Stimulated activated CD4-positive, alpha-beta T cell treated with anti-CD3 and anti-CD28 coated beads, Interleukin-2, amount 100 ng/mL, for 48 hours (primary cell): ENCODE measurements around the gene CADM2.

Experiments used
- DNase-seq, 2 donors: peaks; one replicate each; pipeline ENCODE4 v3.0.0-alpha.2; 2020

Gene CADM2

DNA sequence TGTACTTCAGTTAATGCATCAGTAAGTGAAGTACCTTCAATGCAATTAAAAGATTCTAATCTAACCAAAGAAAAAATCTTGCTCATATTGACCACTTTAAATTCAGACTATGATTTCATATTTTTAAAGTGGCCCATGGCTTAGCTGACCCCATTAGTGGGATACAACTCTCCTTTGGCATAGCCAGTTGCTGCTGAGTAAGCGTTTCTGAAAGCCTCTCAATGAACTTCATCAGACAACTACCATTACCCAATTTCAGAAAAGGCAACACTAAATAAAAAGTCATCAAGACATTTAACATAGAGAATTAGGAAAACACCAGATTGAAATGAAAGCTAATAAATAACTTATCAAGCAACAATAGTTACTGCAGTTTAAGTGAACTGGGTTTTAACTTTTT, 27.0 kb downstream of the CADM2 start:
- DNase-seq = no peak

DNA sequence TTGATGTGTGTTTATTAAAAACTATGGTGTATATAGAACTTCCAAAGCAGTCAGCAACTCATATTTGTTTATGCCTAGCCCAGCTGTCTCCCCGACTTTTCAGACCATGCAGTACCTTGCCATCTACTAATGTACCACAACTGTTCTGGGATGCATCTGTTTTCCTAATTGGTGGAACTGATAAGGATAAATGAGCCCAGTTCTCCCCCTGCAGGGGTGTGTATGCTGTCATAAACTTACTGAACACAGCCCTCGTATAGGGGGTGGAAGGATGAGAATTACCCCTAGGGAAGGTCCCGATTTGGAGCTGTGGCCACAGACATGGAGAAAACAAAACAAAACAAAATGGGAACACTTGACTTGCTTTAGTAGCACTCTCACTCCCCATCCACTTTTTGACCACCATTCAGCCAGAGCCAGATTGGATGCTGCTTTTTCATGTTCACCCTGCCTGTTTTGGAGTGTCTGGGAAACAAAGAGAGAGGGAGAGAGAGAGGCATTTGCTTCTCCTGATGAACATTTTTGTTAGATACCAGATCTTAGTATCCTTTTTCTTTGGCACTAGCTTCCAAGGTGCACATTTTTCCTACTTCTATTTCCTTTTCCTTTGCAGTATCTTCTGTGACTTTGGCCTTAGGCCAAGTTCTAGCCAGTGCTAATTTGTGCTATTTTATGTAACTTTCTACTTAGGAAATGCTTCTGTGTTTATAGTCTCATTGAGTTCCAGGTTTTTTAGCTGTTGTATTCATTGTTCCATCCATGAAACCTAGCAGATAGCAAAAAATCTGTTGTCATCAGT, 29.1 kb downstream of the CADM2 start:
- no peak for DNase-seq

DNA sequence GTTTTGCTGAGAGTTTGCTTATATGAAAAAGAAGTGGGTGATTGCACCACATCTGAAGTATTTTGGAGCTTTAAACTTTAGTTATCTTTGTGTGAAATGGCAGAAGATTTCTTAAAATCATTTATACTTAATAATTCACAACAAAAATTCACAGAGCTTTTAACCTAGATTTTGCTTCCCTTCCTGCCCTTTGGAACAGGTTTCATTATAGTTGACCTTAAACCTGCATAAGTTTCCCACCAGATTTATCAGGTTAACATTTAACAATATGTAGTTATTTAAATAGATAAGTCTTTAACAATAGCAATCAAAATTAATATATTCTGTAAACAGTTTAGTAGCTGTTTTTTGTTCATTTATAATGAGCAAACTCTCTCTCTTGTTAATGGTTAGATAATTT, 30.3 kb downstream of the CADM2 start:
- no peak for DNase-seq

DNA sequence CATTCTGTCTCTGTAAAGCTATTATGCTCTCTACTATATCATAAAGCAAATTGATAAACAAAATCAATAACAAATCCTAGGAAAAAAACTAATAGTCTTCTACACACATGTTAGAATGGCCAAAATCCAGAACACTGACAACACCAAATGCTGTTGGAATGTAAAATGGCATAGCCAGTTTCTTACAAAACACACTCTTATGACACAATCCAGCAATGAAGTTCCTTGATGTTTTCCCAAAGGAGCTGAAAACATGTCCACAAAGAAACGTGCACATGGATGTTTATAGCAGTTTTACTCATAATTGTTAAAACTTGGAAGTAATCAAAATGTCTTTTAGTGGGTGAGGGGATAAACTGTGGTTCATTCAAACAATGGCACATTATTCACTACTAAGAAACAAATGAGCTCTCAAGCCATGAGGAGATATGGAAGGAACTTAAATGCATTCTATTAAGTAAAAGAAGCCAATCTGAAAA, 32.7 kb downstream of the CADM2 start:
- DNase-seq = no peak

DNA sequence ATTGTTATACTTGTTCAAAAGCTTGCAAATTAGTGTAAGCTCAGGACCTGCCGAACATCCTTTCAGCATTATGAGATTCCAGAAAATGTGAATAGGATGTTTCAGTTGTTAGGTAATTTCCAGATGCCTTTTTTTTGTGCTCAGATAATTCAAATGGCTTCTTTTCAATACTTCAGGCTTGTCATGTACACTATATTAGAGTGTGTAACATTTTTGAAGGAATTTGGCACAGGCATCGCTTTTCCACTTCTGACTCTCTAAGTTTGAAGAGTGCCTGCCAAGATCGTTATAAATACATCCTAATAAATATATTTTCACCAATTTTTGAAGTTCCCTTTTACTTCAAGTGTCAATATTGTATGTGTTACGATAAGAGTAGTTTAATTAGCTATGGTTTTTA, 35.2 kb downstream of the CADM2 start:
- no peak for DNase-seq

DNA sequence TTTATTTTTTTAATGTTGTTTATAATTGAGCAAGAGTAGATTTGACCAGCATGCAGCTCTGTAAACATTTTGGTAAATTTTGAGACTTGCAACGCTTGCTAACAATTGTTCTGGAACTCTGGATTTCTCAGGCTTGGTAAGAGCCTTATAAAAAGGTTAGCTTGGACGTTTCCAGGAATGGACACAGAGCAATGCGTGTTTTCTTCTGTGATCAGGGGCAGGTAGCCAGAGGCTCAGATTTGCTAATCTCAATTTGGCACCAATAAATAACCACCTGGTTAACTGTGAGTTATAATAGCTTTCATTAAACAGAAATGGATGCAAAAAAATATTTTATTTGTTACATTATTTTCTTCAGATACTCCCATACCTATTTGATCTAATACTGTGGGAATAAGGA, 39.8 kb downstream of the CADM2 start:
- no peak for DNase-seq

DNA sequence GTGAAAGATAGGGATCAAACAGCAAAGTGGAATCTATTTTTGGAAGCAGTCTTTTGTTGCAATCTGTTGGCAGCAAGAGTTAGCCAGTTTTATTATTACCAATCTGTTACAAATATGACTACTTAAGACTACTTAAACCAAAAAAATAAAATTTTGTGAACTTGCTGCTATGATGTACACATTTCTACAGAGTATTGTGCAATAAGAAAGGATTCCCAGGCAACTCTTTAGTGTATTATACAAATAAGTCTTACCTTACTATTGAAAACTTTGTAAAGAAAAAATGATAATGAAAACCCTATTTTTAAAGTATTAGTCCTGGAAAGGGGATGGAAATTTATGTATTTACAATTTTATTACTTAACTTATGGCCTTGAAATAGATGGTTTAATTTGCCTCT, 44.7 kb downstream of the CADM2 start:
- DNase-seq = no peak

DNA sequence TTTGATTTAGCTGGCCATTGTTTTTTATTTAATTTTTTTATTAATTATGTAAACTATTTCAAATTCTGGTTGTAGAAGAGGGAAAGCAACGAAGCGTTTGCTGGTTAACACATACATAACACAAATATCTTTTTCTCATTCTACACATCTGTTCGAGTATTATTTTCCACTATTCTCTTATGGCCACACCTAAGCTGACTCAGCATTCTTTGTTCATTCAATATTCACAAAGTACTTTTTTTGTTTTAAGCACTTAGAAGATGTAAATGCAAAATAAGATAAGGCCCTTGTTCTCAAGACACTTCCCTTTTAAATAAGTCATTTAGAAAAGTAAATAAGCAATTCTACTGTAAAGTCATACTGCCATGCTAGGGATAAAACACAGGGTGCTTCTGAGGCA, 45.4 kb downstream of the CADM2 start:
- DNase-seq = no peak

DNA sequence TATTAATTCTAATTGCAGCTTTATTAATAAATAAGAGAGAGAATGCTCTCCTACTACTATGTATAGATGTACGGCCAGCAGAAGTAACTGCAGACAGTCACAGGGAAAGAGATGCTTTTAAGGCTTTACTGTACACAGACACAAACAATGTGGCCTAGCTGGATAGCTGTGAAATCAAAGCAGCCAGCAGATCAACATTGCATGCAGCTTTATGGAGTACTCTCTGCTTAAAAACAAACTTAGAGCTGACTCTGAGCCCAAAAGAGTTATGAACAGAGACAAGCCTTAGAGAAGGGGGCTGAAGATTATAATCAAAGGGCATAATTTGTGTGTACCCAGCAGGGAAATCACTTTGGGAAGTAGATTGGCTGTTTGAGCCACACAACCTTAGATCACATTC, 47.2 kb downstream of the CADM2 start:
- no peak for DNase-seq

DNA sequence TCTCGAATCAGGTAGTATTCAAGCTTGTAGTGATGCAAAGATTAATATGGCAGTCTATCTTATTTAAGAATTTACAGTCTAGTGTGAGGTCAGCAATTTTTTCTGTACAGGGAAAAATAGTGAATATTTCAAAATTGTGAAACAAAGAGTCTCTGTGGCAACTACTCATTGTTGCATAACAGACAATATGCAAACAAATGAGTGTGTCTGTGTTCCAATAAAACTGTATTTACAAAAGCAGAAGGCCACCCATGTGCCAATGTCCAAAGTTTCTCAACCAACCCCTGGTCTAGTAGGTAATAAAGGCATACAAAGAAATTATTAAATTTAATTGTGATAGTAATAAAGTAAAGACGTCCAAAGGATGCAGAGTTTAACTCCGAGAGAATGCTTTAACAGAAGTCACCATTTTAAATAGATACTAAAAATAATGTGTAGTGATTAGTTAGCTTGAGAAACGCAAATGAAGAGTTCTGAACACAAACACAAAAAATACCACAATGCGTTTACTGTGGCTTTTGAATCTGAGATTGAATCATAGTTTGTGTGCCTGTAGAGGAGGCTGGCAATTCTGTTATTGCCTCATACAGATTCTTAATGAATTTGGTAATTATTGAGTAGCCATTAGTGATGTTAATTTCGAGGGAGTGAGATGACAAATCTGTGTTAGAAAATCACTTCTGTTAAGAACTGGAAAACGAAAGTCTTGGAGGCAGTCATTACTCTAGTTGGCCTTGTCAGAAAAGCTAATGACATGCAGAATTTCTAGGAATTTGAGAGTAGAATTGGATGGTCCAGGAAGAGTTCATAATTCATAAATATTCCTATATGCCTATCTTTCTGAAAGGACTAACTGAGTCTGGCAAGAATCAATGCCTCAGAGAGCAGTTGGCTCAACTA, 48.7 kb downstream of the CADM2 start:
- no peak for DNase-seq

DNA sequence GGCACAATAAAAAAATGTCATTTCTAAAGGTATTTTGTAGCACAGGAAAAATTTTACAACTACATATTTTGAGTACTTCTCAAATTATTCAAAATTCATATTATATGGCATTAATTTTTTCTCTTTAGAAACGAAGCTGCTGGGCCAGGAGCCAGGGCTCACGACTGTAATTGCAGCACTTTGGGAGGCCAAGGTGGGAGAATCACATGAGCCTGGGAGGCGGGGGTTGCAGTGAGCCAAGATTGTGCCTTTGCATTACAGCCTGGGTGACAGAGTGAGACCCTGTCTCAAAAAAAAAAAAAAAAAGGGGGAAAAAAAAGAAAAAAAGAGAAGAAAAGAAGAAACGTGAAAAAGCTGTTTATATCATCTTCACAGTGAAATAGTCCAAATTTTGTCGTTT, 62.0 kb downstream of the CADM2 start:
- DNase-seq = no peak

DNA sequence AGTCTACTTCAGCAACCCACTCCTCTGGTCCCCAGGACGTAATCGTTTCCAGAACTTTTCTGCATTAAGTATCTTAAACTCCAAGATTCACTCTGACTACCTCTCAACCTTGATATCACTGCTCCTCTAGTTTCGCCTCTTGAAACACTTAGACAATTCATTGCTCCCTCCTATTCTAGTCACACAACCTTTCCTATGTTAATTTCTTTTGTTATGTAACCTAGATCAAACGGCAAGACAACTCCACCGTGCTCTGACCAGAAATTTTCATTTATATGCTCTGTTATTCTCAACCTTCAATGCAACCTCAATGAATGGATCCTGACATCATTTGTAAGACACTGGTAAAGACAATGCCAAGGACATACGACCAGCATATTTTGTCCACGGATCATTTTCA, 71.3 kb downstream of the CADM2 start:
- DNase-seq = no peak

DNA sequence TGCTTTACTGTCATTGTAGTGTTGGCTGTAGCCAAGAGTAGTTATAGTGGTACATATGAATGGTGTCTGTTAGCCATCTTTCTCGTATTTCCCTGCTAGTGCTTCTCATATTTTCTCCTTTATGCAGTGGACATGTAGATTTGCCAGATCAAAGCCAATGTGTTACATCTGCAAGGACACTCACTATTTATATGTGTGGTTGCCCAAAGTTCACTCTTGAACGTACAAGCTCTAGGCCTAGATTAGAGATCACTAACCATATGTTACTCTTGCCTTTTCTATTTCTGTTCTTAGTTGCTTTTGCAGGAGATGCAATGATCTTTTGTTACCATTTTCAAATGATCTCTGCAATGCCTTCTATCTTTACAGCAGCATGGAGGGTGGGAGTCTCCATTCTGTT, 78.4 kb downstream of the CADM2 start:
- DNase-seq = no peak

DNA sequence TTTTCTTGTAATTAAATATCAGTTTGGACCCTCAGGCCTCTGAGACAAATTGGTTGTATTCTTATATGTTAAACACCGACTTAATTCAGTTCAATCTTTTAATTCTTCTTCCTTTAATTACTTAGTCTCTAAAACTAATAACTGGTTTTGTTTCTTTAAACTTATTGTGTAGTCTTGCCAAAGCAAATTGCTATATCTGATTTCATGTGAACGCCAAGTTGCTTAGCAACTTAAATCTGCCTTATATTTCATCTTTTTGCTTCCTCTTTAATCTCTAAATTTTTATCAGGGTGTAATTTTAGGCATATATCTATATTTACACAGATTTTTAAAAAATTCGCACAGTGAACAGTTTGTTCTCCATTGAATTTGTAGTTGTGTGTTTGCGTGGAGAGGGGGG, 82.2 kb downstream of the CADM2 start:
- DNase-seq = no peak

DNA sequence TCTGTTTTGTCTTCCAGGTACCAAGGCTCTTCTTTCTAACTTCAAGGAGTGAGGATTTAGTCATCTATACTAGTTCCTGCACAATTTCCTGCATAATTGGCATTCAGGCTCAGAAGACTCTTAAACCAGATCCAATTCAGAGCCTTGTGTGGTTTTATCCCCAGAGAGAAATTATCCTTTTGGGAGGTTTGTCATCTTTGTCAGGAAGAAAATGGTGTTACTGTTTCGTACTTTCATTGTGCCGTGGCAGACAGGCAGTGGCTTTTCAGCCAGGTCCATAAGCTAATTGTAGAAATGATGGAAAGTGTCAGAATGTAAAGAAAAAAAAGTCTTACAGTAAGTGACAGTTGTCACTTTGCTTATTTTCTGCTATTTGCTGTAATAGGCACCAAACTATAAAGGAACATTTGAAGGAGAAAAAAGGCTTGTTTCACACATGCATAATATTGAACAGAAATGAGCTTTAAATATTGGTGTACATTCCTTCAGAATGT, 82.8 kb downstream of the CADM2 start:
- no peak for DNase-seq

DNA sequence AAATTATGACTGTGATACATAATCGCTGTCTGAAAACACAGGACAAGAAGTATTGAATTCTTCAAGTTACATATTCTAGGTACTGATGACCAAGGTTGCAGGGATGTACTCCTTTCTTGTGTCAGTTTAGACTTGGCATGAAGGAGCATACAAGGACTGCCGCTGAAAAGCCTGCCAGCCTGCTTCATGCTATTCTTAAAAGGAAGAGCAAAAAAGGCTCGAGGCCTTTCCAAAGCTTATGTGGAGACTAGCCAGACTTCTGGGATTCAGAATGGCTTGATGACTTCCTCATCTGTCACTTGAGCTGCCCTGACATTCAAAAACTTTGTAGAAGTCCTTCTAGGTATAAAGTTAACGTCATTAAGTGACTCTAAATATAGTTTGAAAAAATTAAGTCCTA, 92.0 kb downstream of the CADM2 start:
- no peak for DNase-seq

DNA sequence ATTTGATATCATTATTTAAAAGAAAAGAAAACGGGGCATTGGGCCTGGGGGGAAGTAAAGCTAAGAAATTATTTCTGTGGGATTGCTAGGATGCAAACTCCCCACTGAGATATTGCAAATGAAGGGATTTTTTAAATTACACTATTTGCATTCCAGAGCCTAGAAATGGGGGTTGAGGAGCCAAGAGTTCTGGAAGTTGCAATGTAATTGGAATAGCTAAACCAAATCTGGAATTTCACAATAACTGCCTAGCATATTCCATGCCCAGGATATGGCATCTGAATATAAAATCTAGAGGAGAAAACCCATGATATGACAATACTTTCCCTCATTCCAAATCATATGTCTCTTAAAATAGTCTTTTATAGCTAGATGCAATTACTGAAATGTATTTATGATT, 93.0 kb downstream of the CADM2 start:
- no peak for DNase-seq

DNA sequence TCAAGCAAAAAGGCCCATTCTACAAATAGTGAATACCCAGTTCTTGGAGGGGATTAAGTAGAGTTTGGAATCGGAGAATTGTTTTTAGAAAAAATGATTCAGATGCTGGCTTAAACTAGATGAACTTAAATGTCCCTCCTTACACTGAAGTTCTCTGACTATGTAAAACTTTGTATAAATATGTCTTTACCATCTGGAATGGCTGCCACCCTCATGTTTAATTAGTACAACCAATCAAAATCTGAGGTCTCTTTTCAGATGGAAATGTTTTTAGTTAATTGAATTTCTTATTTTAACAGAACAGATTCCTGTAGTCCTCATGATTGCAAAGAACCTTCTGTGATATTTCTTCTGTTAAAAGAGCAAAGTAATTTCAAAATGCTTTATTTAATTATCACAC, 94.8 kb downstream of the CADM2 start:
- DNase-seq = no peak

DNA sequence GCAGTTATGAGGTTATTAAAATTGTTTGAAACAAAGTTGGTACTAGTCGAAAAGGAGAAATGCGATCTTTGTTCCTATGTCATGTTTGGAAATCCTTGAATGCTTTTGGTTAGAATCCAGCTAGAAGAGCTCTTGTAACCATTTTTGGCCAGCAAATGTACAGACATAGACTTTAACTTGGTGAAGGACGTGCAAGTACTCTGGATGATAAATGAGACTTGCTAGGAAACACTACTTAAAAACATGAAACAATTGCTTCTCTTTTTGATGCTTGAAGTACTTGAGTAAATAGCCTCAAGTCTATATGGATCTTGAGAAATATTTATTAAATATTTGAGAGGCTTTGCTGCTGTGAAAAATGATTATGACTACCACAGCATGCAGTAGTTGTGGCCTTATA, 95.8 kb downstream of the CADM2 start:
- no peak for DNase-seq

DNA sequence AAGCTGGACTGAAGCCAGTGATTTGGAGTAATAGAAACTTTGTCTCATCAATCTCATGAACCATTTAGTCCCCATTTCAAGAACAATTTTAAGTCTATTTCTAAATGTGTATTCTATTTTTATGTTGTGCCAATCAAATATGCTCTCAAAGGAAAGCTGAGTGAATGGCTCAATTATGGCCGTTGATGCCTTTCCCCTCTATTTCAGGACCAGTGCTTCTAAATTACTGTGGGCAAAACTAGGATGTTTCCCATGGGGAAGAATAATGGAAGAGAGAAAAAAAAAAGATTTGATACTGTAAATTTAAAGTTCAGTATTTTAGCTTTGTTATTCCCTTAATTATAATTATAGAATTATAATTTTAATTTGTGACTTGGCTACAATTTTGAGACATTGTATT, 110.1 kb downstream of the CADM2 start:
- no peak for DNase-seq

DNA sequence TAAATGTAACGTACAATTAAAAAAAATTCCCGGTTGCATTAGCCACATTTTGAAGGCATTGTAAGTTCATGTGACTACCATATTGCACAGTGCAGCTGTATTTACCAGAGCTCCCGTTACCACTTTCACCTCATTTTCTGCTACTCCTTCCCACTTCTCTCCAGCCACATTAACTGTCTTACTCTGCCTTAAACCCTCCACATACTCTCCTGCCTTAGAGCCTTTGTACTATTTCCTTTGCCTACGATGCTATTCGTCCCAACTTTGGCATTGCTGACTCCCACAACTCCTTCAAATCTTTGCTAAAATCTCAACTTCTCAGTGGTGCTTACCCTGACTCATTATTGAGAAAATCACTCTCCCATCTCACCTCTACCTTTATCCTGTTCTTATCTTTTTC, 115.2 kb downstream of the CADM2 start:
- no peak for DNase-seq

DNA sequence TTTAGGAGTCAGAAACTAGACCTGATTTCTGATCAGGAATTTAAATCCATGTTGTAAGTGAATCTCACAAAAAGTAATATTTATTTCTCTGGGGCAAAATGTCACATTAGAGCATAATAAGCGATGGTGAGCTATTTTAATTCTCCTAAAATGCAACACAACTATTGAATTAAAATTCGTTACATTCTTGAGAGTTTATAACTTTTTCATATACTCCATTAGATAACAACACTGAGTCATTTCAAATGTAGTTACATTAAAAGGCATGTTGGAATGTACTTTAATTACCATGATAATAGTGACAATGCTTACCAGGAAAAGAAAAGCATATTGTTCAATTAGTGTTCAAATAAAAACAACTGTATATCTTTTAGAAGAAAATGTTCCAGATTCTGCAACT, 116.9 kb downstream of the CADM2 start:
- DNase-seq = no peak

DNA sequence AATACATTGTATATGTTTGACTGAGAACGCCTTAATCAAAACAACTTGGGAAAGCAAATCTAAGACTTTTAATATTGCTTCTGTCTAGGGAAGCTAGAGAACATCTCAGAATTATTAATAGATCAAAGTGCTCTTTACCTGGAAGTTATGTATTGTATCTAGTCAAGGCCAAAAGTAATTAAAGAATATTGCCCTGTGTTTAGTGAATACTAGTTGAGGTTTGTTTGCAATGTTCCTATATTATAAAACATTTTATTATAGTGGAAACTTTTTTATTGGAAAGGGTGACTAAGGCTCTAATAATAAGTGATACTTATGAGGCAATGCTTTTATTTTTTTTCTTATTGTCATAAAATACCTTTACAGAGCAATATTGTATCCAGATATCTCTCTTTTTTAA, 118.2 kb downstream of the CADM2 start:
- DNase-seq = no peak
